ENCODE results near the gene NPAT. TPM values are rescaled to one million over a fixed set of nuclear protein-coding genes. Genes with fewer than 3 reads are reported as not detected.

Gene NPAT
- total and polyA plus RNA-seq, 2 of the 4 experiments (the other 2 are of a cell fraction), result 3.1 to 10.6 TPM

- Histone ChIP-seq H3K56ac (ENCODE audit: extremely low read depth, insufficient read depth, low read length) (peak overlapping the region; percentile 86), H4K20me1 (ENCODE audit: insufficient read depth, low read length) (peaks cover 4% of the 10 kb centered on the region; the same call in 1 of the 2 replicates), H3K9me1 (ENCODE audit: insufficient read depth, low read length) (peaks cover 7% of the 10 kb centered on the region), H2BK20ac (ENCODE audit: low read depth, low read length) (no peak overlapping the region), H2AFZ (replicated peaks; ENCODE audit: low read length, poor library complexity) (peak overlapping the region; percentile 97), H3K14ac (replicated peaks; ENCODE audit: low read depth, low read length) (peak overlapping the region; percentile 87), H4K5ac (ENCODE audit: low read depth, low read length) (peak overlapping the region; percentile 8; the same call in 1 of the 2 replicates), H3K4ac (ENCODE audit: low read depth, low read length) (peak overlapping the region; percentile 80), H4K8ac (ENCODE audit: low read depth in 2 of 2, low read length in 2 of 2) (peak overlapping the region; percentile 15 to 79; a peak in 2 of 4 replicates), H2BK15ac (ENCODE audit: low read depth, low read length) (peak overlapping the region; percentile 22; the same call in 1 of the 3 replicates), H3K79me1 (ENCODE audit: low read depth in 1 of 2, low read length in 2 of 2) (peaks cover 17 to 59% of the 10 kb centered on the region in 2 experiments), H2AK9ac (replicated peaks; ENCODE audit: low read depth, low read length, poor library complexity) (peak overlapping the region; percentile 92), H3K9ac (ENCODE audit: low read depth, low read length) (peak overlapping the region; percentile 62), H3K4me1 (ENCODE audit: control insufficient read depth, insufficient read depth, low read length) (peaks cover 4% of the 10 kb centered on the region; the same call in 1 of the 2 replicates), H2AK5ac (ENCODE audit: low read depth, low read length) (no peak overlapping the region), H3K23ac (ENCODE audit: low read depth, low read length) (peak overlapping the region; percentile 93), H3K27ac (ENCODE audit: insufficient read depth, low read length) (peak overlapping the region; percentile 68), H3K9me3 (ENCODE audit: control insufficient read depth, insufficient read depth, low read length) (no peaks in the 10 kb centered on the region), H4K91ac (ENCODE audit: insufficient read depth, low read depth, low read length) (peak overlapping the region; percentile 73), H3K36me3 (ENCODE audit: control insufficient read depth, insufficient read depth, low read length) (no peaks in the 10 kb centered on the region; the same call in 1 of the 2 replicates), H3K18ac (ENCODE audit: low read depth, low read length) (0 out of 2 replicates have a peak overlapping the region, but pooled peaks have one; percentile 8), H3K4me3 (ENCODE audit: insufficient read depth, low read depth, low read length) (peak overlapping the region; percentile 70), H2BK5ac (ENCODE audit: low read depth, low read length, poor library complexity, severe bottlenecking) (peak overlapping the region; percentile 67), H2BK120ac (ENCODE audit: low read depth, low read length) (peak overlapping the region; percentile 41), H3K27me3 (ENCODE audit: control insufficient read depth, insufficient read depth, low read length) (no peaks in the 10 kb centered on the region), H3K4me2 (ENCODE audit: low read depth, low read length) (peak overlapping the region; percentile 76)
- in situ Hi-C loops (cut with MboI; ENCODE audit: low sequenced_read_pairs), result no loop called here
- CTCF ChIA-PET, result interaction anchor here (1.1 kb wide), 1 partner anchor 427 kb away, joined by 3 read pairs; no protein-coding TSS in a partner anchor
- WGBS, 2 experiments (ENCODE audit: extremely low coverage in 2 of 2, insufficient read length in 1 of 2), result 0% methylated on average over 10 of the region's 29 CpGs; no CpG with 5 or more reads in 1 of the 2 experiments
- no peak for TF ChIP-seq SMC3 (IDR thresholded peaks at IDR 0.05; ENCODE audit: low read depth, low read length)
- TF ChIP-seq MAFK (IDR thresholded peaks at IDR 0.05; ENCODE audit: low read depth, low read length), result no peak
- no peak; the same call in 1 of the 2 replicates for TF ChIP-seq POLR2A (IDR thresholded peaks at IDR 0.05; ENCODE audit: low read depth, low read length)
- no peak for TF ChIP-seq RFX5 (IDR thresholded peaks at IDR 0.05; ENCODE audit: low read depth, low read length)
- no peak for TF ChIP-seq RCOR1 (IDR thresholded peaks at IDR 0.05; ENCODE audit: insufficient replicate concordance, low read length)
- no peak for TF ChIP-seq FOS (IDR thresholded peaks at IDR 0.05; ENCODE audit: low read depth, low read length)
- no peak for TF ChIP-seq RAD21 (IDR thresholded peaks at IDR 0.05; ENCODE audit: low read length)
- TF ChIP-seq ELK1 (IDR thresholded peaks at IDR 0.05; ENCODE audit: borderline replicate concordance, low read depth, low read length), result no peak
- TF ChIP-seq MAZ (IDR thresholded peaks at IDR 0.05; ENCODE audit: borderline replicate concordance, low read depth, low read length), result no peak
- TF ChIP-seq USF2 (IDR thresholded peaks at IDR 0.05; ENCODE audit: low read depth, low read length), result no peak
- TF ChIP-seq BHLHE40 (IDR thresholded peaks at IDR 0.05; ENCODE audit: low read depth, low read length), result no peak
- TF ChIP-seq CTCF (conservative IDR thresholded peaks at IDR 0.05; ENCODE audit: low read depth, low read length), result no peak
- intact Hi-C loops (cut with micrococcal nuclease), result loop anchor here (2.0 to 10.0 kb wide), 4 partner anchors 100 to 427 kb away; partner anchors contain the start of genes ACAT1 and C11orf65
- dilution Hi-C loops (cut with HindIII; ENCODE audit: low sequenced_read_pairs, unreplicated experiment), result no loop called here
- ATAC-seq (ENCODE audit: low read depth) (no peak; the same call in 1 of the 2 replicates), DNase-seq (no peak)
- BruUV-seq (replicated peaks), result TSS peak; percentile 68
- POLR2A ChIA-PET (ENCODE audit: unreplicated experiment), result no interaction called here
Observed at GRCh38 chr11:108221911-108222573, 396 bp downstream of the NPAT start.
